GM12873 (cell line): Measurements from ENCODE around the gene SOCS7.

Source experiments
- CTCF ChIP-seq: IDR thresholded peaks from 2 replicates; pipeline ENCODE4 v1.5.1; 2012; ENCODE audit warnings: low read depth, mild to moderate bottlenecking, moderate library complexity, low read length, control low read depth; ENCODE audit not compliant: insufficient read depth; ENCODE audit errors: missing control alignments

SOCS7 gene

GRCh38 chr17:38426441-38426840, 74.8 kb downstream of the SOCS7 start:
- no peak for TF ChIP-seq CTCF

DNA sequence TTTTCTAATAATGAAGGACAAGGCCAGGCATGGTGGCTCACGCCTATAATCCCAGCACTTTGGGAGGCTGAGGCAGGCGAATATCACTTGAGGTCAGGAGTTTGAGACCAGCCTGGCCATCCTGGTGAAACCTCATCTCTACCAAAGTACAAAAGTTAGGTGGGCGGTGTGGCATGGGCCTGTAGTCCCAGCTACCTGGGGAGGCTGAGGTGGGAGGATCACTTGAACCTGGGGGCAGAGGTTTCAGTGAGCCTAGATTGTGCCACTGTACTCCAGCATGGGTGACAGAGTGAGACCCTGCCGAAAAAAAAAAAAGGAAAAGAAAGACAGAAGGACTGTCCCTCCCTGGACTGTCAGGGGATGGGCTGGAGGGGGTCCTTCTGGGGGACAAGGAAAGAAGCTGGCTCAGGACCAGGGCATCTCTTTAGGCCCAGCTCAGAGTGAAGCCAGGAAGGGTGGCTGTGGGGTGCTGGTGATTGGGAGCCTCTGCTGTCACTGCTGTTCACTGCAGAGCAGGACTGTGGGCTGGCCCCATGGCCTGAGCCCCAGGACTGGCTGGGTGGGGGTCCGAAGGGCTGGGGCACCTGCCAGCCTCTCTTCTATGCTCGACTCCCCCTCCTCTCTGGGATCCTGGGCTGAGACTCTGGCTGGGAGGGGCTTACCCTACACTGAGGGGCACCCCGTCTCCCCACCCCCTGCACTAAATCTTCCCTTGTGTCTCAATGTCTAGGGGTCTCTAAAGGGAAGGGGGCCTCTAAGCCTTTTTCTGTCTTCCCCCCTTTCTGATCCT, 75.7 kb downstream of the SOCS7 start:
- TF ChIP-seq CTCF = no peak

DNA sequence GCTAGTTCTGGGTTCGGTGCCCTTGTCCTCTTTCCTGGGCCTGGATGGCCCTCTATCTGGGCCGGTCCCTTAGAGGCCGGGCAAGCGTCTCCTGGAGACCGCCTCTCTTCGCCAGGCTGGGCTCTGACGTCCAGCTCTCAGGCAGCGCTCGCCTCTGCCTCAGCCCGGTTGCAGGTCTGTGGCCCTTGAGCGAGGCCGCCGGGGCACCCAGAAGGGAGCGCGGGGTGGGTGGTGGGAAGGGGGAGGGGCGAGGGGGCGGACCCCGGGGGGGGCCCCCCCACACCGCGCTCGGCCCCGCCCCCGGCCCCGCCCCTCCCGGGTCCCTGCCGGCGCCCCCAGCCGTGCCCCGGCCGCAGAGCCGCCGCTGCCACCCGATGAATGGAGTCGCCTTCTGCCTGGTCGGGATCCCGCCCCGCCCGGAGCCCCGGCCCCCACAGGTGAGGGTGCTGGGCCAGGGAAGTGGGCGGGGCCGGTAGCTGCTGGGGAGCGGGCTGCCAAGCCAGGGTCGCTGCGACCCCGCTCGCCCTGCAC, 76.5 kb downstream of the SOCS7 start, which contains the start of gene ARHGAP23:
ARHGAP23 (plus strand) TSS at position 353 of the 531 bp plus-strand sequence; CDS start at position 375, 22 bp downstream.
- TF ChIP-seq CTCF = no peak

DNA sequence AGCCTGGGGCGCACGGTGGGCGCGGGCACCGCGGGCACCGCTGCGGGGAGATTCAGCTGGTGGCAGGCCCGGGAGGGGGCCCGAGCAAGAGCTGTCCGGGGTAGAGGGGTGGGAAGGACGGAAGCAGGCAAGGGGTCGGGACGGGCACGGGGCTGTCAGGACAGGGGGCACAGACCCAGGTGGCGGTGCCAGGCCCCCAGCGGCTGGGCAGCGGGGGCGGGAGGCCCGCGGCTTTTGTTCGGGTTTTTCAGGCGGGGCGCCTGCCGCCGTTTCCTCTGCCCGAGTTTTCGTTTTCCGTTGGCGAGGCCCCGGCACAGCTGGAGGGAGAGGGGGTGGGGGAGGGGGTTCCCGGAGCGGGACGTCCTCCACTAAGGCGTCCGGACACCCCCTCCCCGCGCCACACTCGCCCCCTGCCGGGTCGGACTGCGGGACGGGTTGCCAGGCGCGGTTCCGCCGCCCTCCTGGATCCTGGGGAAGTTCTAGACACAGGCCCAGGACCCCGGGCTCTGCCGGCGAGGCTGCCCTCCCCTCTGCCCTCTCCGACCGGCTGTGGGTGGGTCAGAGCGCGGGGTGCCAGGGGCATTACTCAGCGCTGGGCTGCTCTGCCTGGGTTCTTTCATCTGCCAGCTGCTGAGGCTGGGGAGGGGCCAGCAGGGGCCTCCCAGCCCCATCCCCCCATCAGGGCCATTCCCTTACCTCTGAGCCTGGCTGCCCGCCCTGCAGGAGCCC, 77.2 kb downstream of the SOCS7 start:
- TF ChIP-seq CTCF = no peak

- TF ChIP-seq CTCF = no peak
Measured at GRCh38 chr17:38429476-38430100, 77.9 kb downstream of the SOCS7 start.

GRCh38 chr17:38430316-38430715, 78.7 kb downstream of the SOCS7 start:
- no peak for TF ChIP-seq CTCF

- TF ChIP-seq CTCF = no peak
Measured at GRCh38 chr17:38430822-38431221, 79.2 kb downstream of the SOCS7 start.
